Adrenal gland (tissue), 12 donors: Measurements from ENCODE around the gene DOCK8. TPM values are rescaled to one million over a fixed set of nuclear protein-coding genes. Genes with fewer than 3 reads are reported as not detected.

Experiments
- DNase-seq, 7 donors: peaks; one replicate each; pipeline ENCODE4 v3.0.0-alpha.2; 2019 to 2020
- H3K27ac ChIP-seq, 5 donors: fragments of 200-600 bp; sonication (generic) in 4 of 5; 1 replicate in 3 of 5; 2 replicates in 2 of 5; pipeline versions ENCODE4 v1.5.1 to v1.8.0; 2016 to 2020; ENCODE audit warnings: mild to moderate bottlenecking in 1 of 5
- H3K27me3 ChIP-seq: fragments of 200-600 bp; 2 replicates; pipeline ENCODE4 v1.8.0; 2021
- H3K36me3 ChIP-seq, 2 donors: fragments of 200-600 bp; replicated peaks in 1 of 2; 1 replicate in 1 of 2; 2 replicates in 1 of 2; pipeline versions ENCODE4 v1.5.1 to v1.8.0; 2018 to 2022
- H3K4me1 ChIP-seq, 2 donors: fragments of 200-600 bp; replicated peaks in 1 of 2; 1 replicate in 1 of 2; 2 replicates in 1 of 2; pipeline versions ENCODE4 v1.5.1 to v1.8.0; 2018 to 2021
- H3K4me3 ChIP-seq, 4 donors: fragments of 200-600 bp; sonication (generic) in 3 of 4; one replicate each; pipeline ENCODE4 v1.5.1; 2016 to 2018
- H3K9me3 ChIP-seq, 3 donors: fragments of 200-600 bp; sonication (generic) in 1 of 3; replicated peaks in 1 of 3; 1 replicate in 2 of 3; 2 replicates in 1 of 3; pipeline versions ENCODE4 v1.5.1 to v1.8.0; 2016 to 2021
- CTCF ChIP-seq, 6 experiments: fragments of 450-650 bp in 4 of 6; fragments of 200-600 bp in 2 of 6; sonication (generic) in 1 of 6; IDR thresholded peaks; 1 replicate in 5 of 6; 2 replicates in 1 of 6; pipeline versions ENCODE4 v1.5.1 to v1.8.0; 2016 to 2021; ENCODE audit warnings: antibody characterized with exemption in 6 of 6, mild to moderate bottlenecking in 2 of 6, moderate library complexity in 1 of 6
- POLR2A ChIP-seq, 2 donors: fragments of 450-650 bp; IDR thresholded peaks; one replicate each; pipeline ENCODE4 v1.6.1; 2017; ENCODE audit warnings: antibody characterized with exemption in 2 of 2, mild to moderate bottlenecking in 2 of 2, moderate library complexity in 1 of 2
- WGBS, 4 donors: extraction: QIAGEN DNeasy Blood & Tissue Kit in 2 of 4; methylation state at CpG; one replicate each; pipeline versions ENCODE4 v1.1.5 to v1.1.7; 2013 to 2017; 5-methylcytosine and 5-hydroxymethylcytosine counted together
- intact Hi-C, 2 donors: fragments of 100-400 bp; cut with DNase I; formaldehyde crosslinking; loops; one replicate each; pipeline versions ENCODE4 v1.14.1 to v1.15.0; 2022 to 2023
- polyA plus RNA-seq, 3 donors: library from polyadenylated mRNA; stranded (reverse); fragments of 200-250 nt in 2 of 3; fragments of 350-450 nt in 1 of 3; fragmentation: Illumina TruSeq in 1 of 3; extraction: RNeasy Lipid Tissue Mini Kit (QIAGEN cat#74804) in 1 of 3; gene quantifications; one replicate each; pipeline ENCODE4 v1.2.3, GENCODE V29; 2013 to 2014
- total RNA-seq, 9 donors: library from RNA; depleted of rRNA in 4 of 9; stranded (reverse); fragments of >200 nt in 4 of 9; fragments of 120-200 nt in 1 of 9; fragmentation: NEBNext Ultra II Directional in 1 of 9; extraction: Animal tissue kit (Norgen Biotek cat#: 25700) in 1 of 9; gene quantifications; one replicate each; pipeline versions ENCODE4 v1.1.0 to v1.2.4, GENCODE V29; 2013 to 2023
- donor health status: healthy with polysubstance abuse.
- donor health status: Bipolar disorder and iron deficiency.
- donor health status: DM: yes; HTN: yes; CAD: no.
- donor health status: DM: no; HTN: no; CAD: no.
- donor health status: DM: no; HTN: no; CAD: no.
- donor health status: DM: yes; HTN: yes; CAD: no.

Gene DOCK8
- total and polyA plus RNA-seq, 12 donors: 8.3 to 134 (median 40.5) TPM

GRCh38 chr9:303502-303901 lies 88.8 kb downstream of the DOCK8 start:
- 88 to 91% (median 89%) methylated on average over 5 of the region's 5 CpGs for WGBS, 4 donors

GRCh38 chr9:304106-304505 lies 89.4 kb downstream of the DOCK8 start:
- H3K4me3 ChIP-seq: no peak overlapping the region
- WGBS, 4 donors: 78 to 86% (median 84%) methylated on average over 4 of the region's 4 CpGs
- intact Hi-C loops: no loop called here

More at GRCh38 chr9:303502-303901, 88.8 kb downstream of the DOCK8 start:
- DNase-seq: no peak
- Histone ChIP-seq H3K27ac (no peak overlapping the region), H3K36me3 (peaks cover 0 to 8% of the 10 kb centered on the region in 2 donors), H3K4me1 (no peaks in the 10 kb centered on the region), H3K9me3 (no peaks in the 10 kb centered on the region), H3K27me3 (no peaks in the 10 kb centered on the region), H3K4me3 (no peak overlapping the region)
- TF ChIP-seq CTCF (IDR thresholded peaks at IDR 0.05): no peak
- TF ChIP-seq POLR2A (IDR thresholded peaks at IDR 0.05): no peak
- intact Hi-C loops: no loop called here

GRCh38 chr9:304519-305185 lies 90.0 kb downstream of the DOCK8 start:
- H3K36me3 ChIP-seq: peaks cover 0 to 8% of the 10 kb centered on the region in 2 donors
- H3K4me1 ChIP-seq: no peaks in the 10 kb centered on the region
- no peak overlapping the region for H3K27ac ChIP-seq
- no peak for DNase-seq
- no peak overlapping the region for H3K4me3 ChIP-seq
- H3K9me3 ChIP-seq: no peaks in the 10 kb centered on the region
- intact Hi-C loops: no loop called here
- TF ChIP-seq POLR2A (IDR thresholded peaks at IDR 0.05) (no peak), CTCF (IDR thresholded peaks at IDR 0.05) (no peak)
- no peaks in the 10 kb centered on the region for H3K27me3 ChIP-seq
- WGBS, 4 donors: 77 to 85% (median 83%) methylated on average over 10 of the region's 10 CpGs

More at GRCh38 chr9:304106-304505, 89.4 kb downstream of the DOCK8 start:
- Histone ChIP-seq H3K9me3 (no peaks in the 10 kb centered on the region), H3K27me3 (no peaks in the 10 kb centered on the region), H3K27ac (no peak overlapping the region), H3K36me3 (peaks cover 0 to 8% of the 10 kb centered on the region in 2 donors), H3K4me1 (no peaks in the 10 kb centered on the region)
- no peak for TF ChIP-seq POLR2A (IDR thresholded peaks at IDR 0.05)
- TF ChIP-seq CTCF (IDR thresholded peaks at IDR 0.05): no peak
- no peak for DNase-seq

GRCh38 chr9:306907-307306 lies 92.2 kb downstream of the DOCK8 start:
- WGBS, 4 donors: 77 to 87% (median 86%) methylated on average over 7 of the region's 7 CpGs
- TF ChIP-seq CTCF (IDR thresholded peaks at IDR 0.05) (peak in 4 of 6 experiments; percentile 31 to 52 (median 44)), POLR2A (IDR thresholded peaks at IDR 0.05) (no peak)
- no peak overlapping the region for H3K4me3 ChIP-seq
- no peaks in the 10 kb centered on the region for H3K9me3 ChIP-seq
- no peaks in the 10 kb centered on the region for H3K27me3 ChIP-seq
- intact Hi-C loops: no loop called here
- DNase-seq: peak in 5 of 7 donors; percentile 25 to 60 (median 50)
- H3K36me3 ChIP-seq: peaks cover 0 to 8% of the 10 kb centered on the region in 2 donors
- no peak overlapping the region for H3K27ac ChIP-seq
- H3K4me1 ChIP-seq: no peaks in the 10 kb centered on the region
